ENCODE results near the gene SCFD2.
"Not testable (repeated sequence)": the region's sequence is repeated elsewhere in the genome, so short reads cannot be mapped to it uniquely, and the experiment has no call there.

SCFD2 gene

GRCh38 chr4:53005808-53006207 lies 360.1 kb downstream of the SCFD2 start:
- peak; percentile 28 for DNase-seq

DNA sequence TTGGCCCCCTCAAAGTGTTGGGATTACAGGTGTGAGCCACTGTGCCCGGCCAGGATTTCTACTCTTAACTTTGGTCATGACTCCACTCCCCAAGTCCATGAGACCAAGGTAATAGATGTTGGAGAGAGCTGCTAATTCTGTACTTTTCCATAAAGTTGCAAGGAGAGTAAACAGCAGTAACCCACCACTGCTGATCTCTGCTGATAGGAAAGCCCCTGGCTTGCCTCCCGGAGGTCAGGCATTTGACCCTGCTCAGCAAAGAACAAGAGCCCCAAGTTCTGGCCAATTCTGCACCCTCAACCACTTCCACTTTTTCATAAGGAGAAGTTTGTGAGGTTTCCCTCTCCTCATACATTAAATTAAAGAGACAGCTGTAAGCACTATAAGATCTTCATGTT lies 360.7 kb downstream of the SCFD2 start:
- DNase-seq, result peak; percentile 19

DNA sequence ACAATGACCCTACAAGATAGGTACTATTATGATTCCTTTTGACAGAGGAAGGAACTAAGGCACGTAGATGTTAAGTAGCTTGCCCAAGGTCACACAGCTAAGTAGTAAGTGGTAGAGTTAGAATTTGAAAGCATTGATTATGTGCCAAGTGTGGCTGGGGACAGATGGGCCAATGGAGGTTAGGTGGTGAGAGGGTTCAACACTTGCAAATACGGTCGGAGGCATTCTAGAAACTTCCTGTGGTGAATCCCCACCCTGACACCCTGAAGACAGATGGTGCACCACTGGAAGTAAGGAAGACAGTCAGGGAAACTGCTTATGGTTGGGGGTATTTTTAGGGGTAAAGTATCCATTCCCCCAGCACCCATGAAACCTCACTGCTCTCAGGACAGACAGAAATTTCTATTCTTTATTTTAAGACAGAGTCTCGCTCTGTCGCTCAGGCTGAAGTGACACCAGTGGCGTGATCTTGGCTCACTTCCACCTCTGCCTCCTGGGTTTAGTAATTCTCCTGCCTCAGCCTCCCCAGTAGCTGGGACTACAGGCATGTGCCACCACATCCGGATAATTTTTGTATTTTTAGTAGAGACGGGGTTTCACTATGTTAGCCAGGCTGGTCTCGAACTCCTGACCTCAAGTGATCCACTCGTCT lies 361.2 kb downstream of the SCFD2 start:
- no peak for DNase-seq

GRCh38 chr4:53003959-53004358 lies 361.9 kb downstream of the SCFD2 start:
- no peak for DNase-seq

DNA sequence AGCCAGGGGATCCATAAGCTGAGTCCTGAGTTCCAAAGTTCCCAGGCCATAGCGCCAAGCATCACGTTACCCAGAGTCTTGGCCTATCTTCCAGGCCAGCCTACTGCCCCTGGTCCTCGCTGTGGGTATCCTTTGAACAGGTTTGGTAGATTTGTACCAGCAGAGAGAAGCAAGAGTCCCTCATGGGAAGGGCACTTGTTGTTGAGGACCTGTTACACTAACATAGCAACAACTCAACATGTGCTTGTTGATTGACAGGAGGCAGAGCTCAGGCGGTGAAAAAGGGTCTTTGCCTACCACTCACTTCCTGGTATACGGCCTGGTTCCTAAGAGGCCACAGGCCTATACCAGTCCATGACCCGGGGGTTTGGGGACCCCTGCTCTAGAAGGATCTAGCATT lies 365.3 kb downstream of the SCFD2 start:
- no peak for DNase-seq

DNA sequence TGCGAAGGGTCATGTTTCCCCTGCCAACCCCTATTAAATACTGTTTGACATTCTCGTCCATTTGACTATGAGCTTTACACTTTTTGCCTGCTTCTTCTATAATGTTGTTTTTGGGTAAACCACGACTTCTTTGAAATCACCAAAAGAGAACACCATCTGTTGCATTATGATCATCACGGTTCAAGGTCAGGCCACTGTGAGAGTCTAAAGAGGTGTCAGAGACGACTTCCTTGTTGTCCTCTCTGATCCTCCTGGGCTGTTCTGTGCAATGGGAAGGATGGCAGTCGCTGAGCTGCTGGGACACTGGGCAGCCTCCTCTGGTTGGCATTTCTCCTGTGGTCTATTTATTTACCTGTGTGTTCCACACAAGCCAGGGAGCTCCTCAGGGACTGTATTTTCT lies 366.2 kb downstream of the SCFD2 start:
- no peak for DNase-seq

DNA sequence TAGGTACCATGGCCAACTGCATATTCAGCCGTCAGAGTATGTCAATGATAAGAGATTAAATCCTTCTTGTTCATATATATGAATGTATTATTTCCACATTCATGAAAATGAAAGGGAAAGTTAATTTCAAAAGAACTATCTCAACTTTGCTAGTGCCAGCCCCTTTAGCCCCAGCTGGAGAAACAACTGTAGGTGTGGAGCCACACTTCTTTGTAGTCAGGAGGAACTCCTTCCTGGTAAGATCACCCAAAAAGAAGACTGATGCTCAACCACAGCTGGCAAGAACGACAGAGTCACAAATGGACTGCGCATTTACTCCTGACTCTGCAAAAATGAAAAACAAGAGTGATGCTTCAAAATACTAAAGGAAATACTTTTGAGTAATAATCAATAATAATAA lies 367.4 kb downstream of the SCFD2 start:
- no peak for DNase-seq

- no peak for DNase-seq
Measured at GRCh38 chr4:52997132-52997416, 368.8 kb downstream of the SCFD2 start.

GRCh38 chr4:52996261-52997131 lies 369.4 kb downstream of the SCFD2 start:
- no peak for DNase-seq

- no peak for DNase-seq
Measured at GRCh38 chr4:52995360-52996030, 370.4 kb downstream of the SCFD2 start.

GRCh38 chr4:52994567-52994966 lies 371.3 kb downstream of the SCFD2 start:
- no peak for DNase-seq

GRCh38 chr4:52993771-52994170 lies 372.1 kb downstream of the SCFD2 start:
- no peak for DNase-seq

DNA sequence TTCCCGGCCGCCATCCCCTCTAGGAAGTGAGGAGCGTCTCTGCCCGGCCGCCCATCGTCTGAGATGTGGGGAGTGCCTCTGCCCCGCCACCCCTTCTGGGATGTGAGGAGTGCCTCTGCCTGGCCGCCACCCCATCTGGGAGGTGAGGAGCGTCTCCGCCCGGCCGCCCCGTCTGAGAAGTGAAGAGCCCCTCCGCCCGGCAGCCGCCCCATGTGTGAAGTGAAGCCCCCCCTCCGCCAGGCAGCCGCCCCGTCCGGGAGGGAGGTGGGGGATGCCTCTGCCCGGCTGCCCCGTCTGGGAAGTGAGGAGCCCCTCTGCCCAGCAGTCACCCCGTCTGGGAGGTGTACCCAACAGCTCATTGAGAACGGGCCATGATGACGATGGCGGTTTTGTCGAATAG lies 373.3 kb downstream of the SCFD2 start:
- DNase-seq, result not testable (repeated sequence)

DNA sequence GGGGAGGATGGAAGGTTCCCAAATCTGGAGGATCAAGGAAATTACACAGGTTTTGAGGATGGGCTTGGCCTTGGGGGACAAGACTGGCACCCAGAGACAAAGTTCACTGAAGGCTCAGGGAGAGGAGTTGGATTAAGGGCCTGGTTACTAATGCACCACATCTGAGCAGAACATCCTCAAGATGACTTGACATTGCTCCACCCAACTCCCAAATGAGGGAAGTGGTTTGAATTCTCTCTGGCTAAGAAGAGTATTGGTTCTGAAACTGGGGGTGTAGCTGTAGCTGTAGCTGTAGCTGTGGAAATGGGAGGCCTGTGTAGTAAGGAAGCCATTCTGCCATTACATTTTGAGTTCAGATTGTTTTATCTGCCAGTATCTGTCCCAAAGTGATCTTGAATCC lies 374.4 kb downstream of the SCFD2 start:
- DNase-seq, result peak; percentile 12

- DNase-seq, result no peak
Measured at GRCh38 chr4:52990706-52991105, 375.2 kb downstream of the SCFD2 start.

- no peak for DNase-seq
Measured at GRCh38 chr4:52989865-52990264, 376.0 kb downstream of the SCFD2 start.

DNA sequence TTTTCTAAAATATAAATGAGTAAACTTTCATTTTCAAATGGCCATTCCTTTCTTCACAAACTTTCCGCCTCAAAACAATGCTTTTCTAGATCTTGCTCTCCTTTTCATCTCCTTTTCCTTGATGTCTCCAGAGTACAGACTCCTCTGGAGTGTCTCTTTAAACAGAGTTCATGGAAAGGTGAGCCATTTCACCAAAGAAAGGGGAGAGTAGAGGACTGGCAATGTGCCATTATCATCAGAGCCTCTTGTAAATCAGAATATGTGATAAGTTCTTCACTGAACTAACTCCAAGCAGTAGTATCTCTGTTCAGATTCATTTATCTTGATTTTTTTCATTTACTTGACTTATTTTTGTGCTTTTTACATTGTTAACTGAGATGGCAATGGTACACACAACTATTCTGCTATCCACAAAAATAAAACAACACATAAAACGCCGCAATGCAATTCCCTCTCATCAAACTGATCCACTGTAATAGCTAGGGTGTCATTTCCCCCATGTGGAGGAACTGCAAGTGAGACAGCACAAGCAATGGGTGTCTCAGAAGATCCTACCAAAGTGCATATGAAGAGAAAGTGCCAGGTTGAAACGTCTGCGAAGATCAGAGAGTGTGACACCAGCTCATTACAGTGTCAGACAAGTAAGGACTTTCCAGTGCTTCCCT lies 378.3 kb downstream of the SCFD2 start:
- DNase-seq, result no peak

DNA sequence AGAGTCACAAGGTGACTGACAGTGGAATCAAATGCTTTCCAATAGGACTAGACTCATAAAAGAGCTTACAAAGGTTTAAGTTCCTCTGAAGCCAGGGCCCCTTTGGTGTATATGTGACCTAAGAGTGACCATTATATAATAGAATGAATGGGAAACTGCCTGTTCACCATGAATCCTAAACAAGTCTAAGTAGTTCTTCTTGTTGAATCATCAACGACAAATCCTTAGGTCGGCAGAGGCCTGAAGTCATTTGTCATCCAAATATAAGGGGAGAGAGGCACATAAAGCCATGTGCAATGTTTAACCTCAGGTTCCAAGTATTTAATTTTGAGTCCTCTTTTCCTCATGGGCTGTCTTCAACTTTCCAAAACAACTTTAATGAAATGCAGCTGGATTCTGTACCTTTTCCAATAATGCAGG lies 381.4 kb downstream of the SCFD2 start:
- DNase-seq, result peak; percentile 3

DNA sequence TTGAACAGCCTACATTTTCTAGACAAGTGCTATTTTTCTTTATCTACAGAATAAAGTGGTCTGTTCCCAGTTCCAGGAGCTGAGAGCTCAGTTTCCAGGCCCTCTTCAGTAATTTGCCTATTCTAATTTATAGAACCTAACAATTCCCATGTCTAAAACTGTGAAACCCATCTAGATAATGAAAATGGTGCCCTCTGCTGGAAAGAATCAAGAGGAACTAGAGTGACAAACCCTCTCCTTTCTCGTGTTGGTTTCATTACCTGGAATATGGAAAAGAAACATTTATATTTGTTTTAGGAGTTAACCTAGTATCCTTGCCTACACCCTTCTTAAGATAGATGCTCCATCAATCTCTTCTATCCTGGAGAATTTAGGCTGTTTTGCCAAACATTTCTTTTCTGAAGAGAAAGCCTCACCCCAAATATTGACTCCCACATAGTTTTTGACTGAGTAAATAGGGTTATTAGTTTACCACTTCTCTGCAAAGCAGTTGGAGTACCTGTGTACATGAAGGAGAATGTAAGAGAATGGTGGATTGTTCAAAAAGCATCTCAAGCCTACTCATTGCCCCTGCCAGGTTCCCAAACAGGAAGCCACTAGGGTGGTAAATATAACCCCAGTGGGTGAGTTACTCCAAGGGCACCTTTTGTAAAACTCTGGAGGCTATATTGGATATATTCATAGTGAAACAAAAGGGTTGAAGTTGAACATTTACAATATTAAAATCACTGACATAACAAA lies 382.1 kb downstream of the SCFD2 start:
- DNase-seq, result peak; percentile 75

- no peak for DNase-seq
Measured at GRCh38 chr4:52982946-52983340, 382.9 kb downstream of the SCFD2 start.

DNA sequence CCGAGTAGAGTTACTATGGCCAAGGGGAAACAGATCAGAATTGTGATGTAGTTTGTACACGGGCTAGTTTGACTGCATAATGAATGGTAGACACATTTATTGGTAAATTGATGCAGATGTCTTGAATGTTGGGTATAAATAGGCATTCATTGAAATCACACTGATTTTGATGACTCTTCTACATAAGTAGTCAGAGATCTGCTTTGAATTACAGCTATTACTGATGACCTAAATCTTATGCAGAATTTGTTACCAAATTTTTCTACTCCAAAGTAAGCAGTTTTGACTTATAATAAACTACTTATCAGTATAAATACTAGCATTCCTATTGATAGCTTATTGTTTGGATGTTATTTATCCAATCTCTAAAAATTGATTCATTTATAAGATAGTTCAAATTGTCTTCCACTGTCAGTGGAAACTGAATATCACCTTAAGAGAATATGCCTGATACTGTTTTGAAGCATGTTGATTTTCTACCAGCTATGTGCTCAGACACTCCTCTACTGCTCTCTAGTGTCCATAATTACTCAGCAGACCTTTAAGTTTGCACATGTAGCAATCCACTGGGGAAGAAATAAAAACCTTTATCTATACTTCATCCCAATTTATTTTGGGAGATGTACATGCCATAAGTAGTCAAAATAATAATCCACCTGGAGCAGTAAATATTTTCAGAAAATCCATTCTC lies 383.5 kb downstream of the SCFD2 start:
- DNase-seq, result no peak

All from suppressor macrophage treated with lipopolysaccharide for 4 hours (primary cell).